ENCODE data around the gene TBR1.

- TF ChIP-seq POLR2A (IDR thresholded peaks at IDR 0.05; ENCODE audit: low read length) (no peak), GATA1 (IDR thresholded peaks at IDR 0.05; ENCODE audit: low read depth, low read length) (no peak)
These were observed 20.3 kb downstream of the TBR1 start for GRCh38 chr2:161436411-161436810.
